ENCODE measurements around the gene MORN3. TPM values are rescaled to one million over a fixed set of nuclear protein-coding genes. Genes with fewer than 3 reads are reported as not detected.

Gene MORN3
- total and polyA plus RNA-seq, 9 of the 15 experiments (the other 6 are each of a cell fraction or from before 2014, with no cell fraction given) = 0.09 to 0.27 (median 0.20) TPM

DNA sequence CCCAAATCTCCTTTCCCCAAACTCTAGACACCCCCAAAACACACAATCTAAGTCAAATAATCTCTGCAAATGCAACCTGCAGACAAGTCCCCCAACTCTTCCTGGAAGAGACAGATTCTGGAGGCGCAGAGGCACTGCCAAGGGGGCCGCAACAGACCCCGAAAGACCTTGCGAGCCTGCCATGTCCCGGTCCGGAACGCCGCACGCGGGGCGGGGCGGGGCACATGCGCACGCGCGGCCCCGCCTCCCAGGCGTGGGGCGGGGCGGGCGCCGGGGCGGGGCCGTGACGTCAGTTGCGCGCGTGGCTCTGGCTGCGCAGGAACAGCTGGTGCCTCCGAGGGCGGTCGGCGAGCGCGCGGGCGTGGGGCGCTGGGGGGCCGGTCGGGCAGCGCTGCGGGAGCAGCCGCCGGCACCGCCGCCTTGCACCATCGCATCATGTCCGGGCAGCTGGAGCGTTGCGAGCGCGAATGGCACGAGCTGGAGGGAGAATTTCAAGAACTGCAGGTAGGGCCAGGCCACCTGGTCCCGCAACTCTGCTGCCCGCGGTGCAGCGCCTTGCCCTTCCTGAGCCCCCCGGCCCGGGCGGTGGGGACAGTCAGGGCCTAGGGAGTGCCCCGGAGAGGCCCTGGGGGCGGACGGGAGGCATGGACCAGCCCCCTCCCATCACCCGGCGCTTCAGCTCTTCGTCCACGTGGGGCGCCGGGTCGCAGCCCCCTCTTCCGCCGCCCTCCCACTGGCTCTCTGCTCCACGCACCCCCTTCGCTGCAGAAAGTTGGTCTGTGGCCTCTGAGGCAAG is 43.2 kb upstream of the MORN3 start, which contains the start of gene TMEM120B (continued):
- TF ChIP-seq, protein P1, sequence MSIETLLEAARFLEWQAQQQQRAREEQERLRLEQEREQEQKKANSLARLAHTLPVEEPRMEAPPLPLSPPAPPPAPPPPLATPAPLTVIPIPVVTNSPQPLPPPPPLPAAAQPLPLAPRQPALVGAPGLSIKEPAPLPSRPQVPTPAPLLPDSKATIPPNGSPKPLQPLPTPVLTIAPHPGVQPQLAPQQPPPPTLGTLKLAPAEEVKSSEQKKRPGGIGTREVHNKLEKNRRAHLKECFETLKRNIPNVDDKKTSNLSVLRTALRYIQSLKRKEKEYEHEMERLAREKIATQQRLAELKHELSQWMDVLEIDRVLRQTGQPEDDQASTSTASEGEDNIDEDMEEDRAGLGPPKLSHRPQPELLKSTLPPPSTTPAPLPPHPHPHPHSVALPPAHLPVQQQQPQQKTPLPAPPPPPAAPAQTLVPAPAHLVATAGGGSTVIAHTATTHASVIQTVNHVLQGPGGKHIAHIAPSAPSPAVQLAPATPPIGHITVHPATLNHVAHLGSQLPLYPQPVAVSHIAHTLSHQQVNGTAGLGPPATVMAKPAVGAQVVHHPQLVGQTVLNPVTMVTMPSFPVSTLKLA (conservative IDR thresholded peaks at IDR 0.05) = peak; percentile 78 to 85
- no peak for TF ChIP-seq SMAD4 (CRISPR knock-in tag; conservative IDR thresholded peaks at IDR 0.05)
- peak; percentile 77 for TF ChIP-seq POLR2G (IDR thresholded peaks at IDR 0.05; ENCODE audit: low read depth, low read length)
- TF ChIP-seq, protein P2, sequence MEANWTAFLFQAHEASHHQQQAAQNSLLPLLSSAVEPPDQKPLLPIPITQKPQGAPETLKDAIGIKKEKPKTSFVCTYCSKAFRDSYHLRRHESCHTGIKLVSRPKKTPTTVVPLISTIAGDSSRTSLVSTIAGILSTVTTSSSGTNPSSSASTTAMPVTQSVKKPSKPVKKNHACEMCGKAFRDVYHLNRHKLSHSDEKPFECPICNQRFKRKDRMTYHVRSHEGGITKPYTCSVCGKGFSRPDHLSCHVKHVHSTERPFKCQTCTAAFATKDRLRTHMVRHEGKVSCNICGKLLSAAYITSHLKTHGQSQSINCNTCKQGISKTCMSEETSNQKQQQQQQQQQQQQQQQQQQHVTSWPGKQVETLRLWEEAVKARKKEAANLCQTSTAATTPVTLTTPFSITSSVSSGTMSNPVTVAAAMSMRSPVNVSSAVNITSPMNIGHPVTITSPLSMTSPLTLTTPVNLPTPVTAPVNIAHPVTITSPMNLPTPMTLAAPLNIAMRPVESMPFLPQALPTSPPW (CRISPR knock-in tag; IDR thresholded peaks at IDR 0.05) = peak; percentile 67
- TF ChIP-seq ZNF77 (CRISPR knock-in tag; IDR thresholded peaks at IDR 0.05) = no peak
- TF ChIP-seq, protein P3, sequence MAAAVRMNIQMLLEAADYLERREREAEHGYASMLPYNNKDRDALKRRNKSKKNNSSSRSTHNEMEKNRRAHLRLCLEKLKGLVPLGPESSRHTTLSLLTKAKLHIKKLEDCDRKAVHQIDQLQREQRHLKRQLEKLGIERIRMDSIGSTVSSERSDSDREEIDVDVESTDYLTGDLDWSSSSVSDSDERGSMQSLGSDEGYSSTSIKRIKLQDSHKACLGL (CRISPR knock-in tag; IDR thresholded peaks at IDR 0.05; ENCODE audit: borderline replicate concordance, poor library complexity, severe bottlenecking) = peak; percentile 38
- no peak for TF ChIP-seq ZKSCAN3 (CRISPR knock-in tag; IDR thresholded peaks at IDR 0.05)
- TF ChIP-seq POLR2AphosphoS5 (IDR thresholded peaks at IDR 0.05; ENCODE audit: control insufficient read depth, insufficient read depth, low read depth, low read length) = peak; percentile 54
- peak; percentile 32 for TF ChIP-seq TAF1 (IDR thresholded peaks at IDR 0.05; ENCODE audit: control insufficient read depth, extremely low read depth, insufficient read depth, low read length, severe bottlenecking)
- peak; percentile 78 for TF ChIP-seq CREB1 (IDR thresholded peaks at IDR 0.05)
- TF ChIP-seq CREB1 (CRISPR knock-in tag; IDR thresholded peaks at IDR 0.05) = peak; percentile 74
- no peak for TF ChIP-seq BRD9 (IDR thresholded peaks at IDR 0.05; ENCODE audit: low read depth, partially characterized antibody)
- TF ChIP-seq CSDE1 (IDR thresholded peaks at IDR 0.05) = peak in 1 of 2 experiments; percentile 86; a peak in 2 of 4 replicates
- no peak for TF ChIP-seq SP1 (CRISPR knock-in tag; IDR thresholded peaks at IDR 0.05)
- no peak for TF ChIP-seq ATF1 (CRISPR knock-in tag; IDR thresholded peaks at IDR 0.05)
- TF ChIP-seq ATF1 (tag; IDR thresholded peaks at IDR 0.05) = peak; percentile 78
- no peak for TF ChIP-seq ZBTB8A (IDR thresholded peaks at IDR 0.05; ENCODE audit: partially characterized antibody)
- TF ChIP-seq, protein P4, sequence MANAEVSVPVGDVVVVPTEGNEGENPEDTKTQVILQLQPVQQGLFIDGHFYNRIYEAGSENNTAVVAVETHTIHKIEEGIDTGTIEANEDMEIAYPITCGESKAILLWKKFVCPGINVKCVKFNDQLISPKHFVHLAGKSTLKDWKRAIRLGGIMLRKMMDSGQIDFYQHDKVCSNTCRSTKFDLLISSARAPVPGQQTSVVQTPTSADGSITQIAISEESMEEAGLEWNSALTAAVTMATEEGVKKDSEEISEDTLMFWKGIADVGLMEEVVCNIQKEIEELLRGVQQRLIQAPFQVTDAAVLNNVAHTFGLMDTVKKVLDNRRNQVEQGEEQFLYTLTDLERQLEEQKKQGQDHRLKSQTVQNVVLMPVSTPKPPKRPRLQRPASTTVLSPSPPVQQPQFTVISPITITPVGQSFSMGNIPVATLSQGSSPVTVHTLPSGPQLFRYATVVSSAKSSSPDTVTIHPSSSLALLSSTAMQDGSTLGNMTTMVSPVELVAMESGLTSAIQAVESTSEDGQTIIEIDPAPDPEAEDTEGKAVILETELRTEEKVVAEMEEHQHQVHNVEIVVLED (CRISPR knock-in tag; IDR thresholded peaks at IDR 0.05) = peak; percentile 41; the same call in 1 of the 2 replicates
- peak; percentile 92 for TF ChIP-seq CXXC5 (CRISPR knock-in tag; IDR thresholded peaks at IDR 0.05)
- TF ChIP-seq RBFOX2 (IDR thresholded peaks at IDR 0.05; ENCODE audit: low read depth, low read length) = peak; percentile 61
- 0 out of 2 replicates have a peak, but pooled peaks have one; percentile 77 for TF ChIP-seq NR4A1 (CRISPR knock-in tag; IDR thresholded peaks at IDR 0.05)
- TF ChIP-seq NR4A1 (tag; IDR thresholded peaks at IDR 0.05) = no peak
- TF ChIP-seq MXI1 (IDR thresholded peaks at IDR 0.05; ENCODE audit: low read depth, low read length) = 0 out of 2 replicates have a peak, but pooled peaks have one; percentile 44
- TF ChIP-seq L3MBTL2 (IDR thresholded peaks at IDR 0.05) = peak; percentile 40; the same call in 1 of the 2 replicates
